Activated CD4-positive, alpha-beta T cell treated with anti-CD3 and anti-CD28 coated beads, Interleukin-2, amount 50 U/mL, for 24 hours (primary cell): ENCODE results near the gene FAM83C.
"Not testable (repeated sequence)": the region's sequence is repeated elsewhere in the genome, so short reads cannot be mapped to it uniquely, and the experiment has no call there.

Experiments used
- DNase-seq, 2 donors: peaks; one replicate each; pipeline ENCODE4 v3.0.0-alpha.2; 2020; ENCODE audit warnings: low read depth in 1 of 2, low spot score in 1 of 2

FAM83C gene

DNA sequence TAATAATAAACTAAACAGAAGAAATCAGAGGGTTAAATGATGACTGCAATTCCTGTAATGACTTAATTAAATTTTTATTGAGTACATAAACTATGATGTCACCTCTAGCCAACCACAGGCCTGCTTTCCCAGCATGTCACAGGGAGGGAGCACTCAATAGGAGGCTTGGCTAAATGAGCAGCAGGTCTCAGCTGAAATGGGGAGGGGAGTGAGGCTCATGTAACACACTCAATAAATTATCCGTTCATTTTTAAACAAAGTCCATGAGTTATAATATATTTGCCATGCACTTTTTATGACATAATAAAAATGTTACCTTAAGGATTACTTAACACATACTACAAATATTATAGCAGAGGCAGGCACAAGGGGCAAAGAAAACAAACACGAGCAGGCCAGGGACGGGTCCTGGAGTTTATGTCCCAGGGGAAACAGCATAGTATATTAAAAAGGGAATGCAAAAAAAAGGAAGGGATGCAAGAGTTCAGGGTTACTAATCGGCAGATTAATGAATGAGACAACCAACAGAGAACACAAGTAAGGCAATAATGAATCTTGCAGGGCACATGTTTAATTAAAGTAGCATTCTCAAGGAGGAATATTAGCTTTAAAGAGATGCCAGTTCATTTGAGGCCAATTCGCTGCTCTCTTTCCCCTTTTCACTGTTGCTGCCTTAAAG is 27.1 kb upstream of the FAM83C start:
- no peak for DNase-seq

DNA sequence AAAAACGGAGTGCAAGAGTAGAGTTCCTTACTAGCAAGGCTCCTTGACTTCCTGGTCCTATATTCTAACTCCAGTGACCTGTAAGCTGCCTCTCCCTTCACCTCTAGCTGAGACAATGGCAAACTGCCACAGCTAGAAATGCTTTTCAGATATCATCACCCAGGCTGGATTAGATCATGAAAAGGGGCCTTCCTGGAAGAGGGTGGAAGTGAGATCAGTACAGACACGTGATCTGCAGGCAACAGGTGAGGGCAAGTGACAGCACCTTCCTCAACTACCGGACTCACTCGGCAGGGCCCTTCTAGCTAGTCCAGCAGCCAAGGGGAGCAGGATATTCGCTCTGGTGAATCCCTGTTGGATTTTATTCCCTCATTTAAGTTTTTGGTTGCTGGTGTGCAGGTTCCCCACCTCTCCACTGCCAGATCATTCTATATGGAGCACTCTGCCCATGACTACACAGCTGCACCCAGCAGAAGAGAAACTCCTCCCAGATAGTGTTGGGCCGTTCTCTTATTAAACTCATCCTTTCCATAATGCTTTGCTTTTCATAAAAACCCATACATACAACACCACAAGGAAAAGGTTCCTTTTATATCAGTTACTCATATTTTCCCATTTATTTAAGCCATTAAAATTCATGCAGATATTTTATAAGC is 26.4 kb upstream of the FAM83C start:
- DNase-seq = no peak

DNA sequence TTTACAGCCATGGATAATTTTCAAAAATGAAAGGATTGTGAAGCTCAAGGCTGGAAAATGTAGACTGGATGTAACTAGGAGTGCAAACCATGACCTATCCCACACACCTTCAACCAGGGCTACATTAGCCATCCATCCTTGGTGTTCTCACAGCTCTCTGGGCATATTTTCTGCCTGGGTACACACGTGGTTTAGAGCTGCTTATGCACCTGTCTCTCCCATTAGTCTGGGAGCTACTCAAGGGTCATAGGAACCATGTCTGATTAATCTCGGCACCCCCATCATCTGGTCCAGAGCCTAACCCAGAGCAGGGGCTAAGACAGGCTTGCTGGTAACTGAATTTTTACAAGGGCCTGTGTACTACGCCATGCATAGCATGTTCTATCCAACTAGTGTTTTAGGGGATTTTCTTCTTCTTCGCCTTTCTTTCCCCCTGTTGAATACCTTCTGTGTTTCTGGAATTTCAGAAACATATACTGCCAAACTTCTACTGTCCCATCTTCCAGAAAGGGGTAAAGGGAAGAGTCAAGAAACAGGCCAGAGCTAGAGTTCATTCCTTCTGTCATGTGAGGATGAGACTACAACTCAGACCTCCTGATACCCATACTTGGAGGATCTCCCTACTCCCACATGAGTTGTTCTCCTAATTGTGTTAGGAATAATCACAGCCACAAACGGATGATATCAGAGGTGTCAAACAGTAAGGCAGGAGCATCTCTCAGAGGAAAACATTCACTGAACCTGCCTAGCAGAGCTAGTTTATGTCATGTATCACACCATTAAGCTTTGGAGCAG is 25.4 kb upstream of the FAM83C start:
- DNase-seq = no peak

DNA sequence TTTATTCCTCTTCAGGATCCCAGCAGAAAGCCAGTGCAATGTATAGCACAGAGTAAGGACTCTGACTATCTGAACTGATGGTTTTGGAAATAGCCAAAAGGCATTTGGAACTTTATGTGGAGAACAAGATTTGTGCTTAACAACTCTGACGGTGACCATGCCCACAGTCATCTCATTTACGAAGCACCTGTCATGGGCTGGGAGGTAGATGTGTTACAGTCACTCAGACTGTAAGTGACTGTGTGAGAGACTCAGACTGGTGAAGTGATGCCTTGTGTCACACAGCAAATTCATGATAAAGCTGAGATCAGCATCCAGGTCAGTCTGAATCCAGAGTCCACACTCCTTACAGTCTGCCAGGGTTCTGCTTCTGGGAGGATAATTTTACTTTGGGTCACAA is 23.9 kb upstream of the FAM83C start:
- no peak for DNase-seq

DNA sequence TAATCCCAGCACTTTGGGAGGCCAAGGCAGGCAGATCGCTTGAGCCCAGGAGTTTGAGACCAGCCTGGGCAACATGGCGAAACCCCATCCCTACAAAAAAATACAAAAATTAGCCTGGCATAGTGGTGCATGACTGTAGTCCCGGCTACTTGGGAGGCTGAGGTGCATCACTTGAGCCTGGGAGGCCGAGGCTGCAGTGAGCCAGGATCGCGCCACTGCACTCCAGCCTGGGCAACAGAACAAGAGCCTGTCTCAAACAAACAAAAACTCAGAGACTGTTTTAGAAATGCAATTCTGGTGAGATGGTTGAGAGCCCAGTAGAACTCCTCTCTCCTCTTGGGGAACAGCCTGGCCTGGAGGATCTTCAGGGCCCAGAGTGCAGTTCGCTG is 23.4 kb upstream of the FAM83C start:
- DNase-seq = not testable (repeated sequence)

DNA sequence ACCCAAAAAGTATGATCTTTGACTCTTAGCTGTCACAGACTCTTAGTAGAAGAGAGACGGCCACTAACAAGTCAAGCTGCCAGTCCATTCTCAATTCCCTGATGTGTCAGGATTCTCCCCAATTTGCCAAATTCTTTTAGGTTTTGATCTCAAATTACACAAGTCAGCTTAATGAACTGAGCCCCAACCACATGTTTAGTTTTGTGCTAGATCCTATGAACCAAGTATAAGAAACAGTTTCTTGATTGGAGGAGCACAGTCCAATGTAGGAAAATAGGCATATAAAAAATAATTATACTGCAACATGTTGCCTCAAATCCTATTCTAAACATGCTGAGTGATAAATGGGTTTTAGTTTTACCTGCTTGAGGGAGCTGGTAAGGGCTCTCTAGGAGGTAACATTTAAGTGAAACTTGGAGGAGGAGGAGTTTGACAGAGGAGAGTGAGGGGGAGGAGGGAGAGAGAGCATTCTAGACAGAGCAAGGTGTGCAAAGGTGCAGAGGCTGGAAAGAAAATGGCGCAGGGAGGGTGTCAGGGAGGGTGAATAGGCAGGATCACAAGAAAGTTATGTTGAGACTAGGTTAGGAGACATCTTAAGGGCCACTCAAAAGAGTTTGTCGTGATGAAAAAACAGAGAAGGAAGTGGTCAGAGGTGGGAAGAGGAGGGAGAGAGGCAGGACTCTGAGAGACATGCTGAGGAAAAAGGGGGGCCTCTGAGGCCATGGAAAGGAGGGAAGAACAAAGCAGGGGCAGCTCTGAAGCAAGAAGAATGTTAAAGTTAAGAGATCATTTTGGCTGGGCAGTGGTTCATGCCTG is 22.8 kb upstream of the FAM83C start:
- DNase-seq = no peak

DNA sequence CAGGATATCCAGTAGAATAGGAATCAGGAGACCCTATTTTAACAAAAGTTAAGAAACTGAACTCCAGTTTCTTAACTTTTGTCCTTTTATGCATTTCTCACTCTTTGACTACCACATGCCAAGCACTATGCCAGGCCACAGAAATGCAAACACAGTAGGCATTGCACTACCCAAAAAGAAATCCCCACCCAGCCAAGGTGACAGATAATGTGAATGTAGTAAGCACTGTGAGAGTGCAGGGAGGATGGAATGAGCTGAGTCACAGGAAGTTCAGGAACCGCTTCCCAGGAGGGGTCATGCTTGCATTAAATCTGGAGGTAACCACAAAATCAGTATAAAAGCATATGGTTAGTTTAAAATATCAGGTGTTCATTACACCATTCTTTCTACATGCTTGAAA is 20.1 kb upstream of the FAM83C start:
- DNase-seq = no peak

DNA sequence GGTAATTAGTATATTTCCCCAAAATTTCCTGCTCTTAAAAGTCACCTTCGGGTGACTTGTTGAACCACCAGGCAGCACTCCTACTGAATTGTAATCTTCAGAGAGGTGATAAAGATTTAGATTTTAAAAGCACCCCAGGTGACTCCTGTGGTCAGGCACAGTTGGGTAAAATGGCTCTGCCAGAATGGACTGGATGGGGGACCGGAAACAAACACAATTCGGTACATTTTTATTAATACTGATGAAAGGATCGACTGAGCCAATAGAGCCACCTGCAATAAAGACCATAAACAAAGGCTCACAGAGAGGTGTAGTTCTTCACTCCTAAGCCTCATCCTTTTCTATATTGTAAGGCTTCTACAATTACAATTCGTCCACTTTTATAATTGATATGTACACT is 19.6 kb upstream of the FAM83C start:
- DNase-seq = no peak

DNA sequence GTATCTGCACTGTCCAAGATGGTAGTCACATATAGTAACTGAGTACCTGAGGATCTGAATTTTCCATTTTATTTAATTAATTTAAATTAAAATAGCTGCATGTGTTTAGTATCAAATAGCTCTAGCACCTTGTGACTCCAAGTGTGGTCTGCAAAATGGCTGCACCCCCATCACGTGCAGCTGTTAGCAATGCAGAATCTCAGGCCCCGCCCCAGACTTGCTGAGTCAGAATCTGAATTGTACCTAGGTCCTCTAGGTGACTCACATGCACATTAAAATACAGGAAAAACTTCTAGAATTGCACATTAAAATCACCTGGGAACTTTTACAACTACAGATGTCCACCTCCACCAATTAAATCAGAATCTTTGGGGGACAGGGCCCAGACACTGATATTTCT is 19.2 kb upstream of the FAM83C start:
- peak; percentile 21 to 52 for DNase-seq

DNA sequence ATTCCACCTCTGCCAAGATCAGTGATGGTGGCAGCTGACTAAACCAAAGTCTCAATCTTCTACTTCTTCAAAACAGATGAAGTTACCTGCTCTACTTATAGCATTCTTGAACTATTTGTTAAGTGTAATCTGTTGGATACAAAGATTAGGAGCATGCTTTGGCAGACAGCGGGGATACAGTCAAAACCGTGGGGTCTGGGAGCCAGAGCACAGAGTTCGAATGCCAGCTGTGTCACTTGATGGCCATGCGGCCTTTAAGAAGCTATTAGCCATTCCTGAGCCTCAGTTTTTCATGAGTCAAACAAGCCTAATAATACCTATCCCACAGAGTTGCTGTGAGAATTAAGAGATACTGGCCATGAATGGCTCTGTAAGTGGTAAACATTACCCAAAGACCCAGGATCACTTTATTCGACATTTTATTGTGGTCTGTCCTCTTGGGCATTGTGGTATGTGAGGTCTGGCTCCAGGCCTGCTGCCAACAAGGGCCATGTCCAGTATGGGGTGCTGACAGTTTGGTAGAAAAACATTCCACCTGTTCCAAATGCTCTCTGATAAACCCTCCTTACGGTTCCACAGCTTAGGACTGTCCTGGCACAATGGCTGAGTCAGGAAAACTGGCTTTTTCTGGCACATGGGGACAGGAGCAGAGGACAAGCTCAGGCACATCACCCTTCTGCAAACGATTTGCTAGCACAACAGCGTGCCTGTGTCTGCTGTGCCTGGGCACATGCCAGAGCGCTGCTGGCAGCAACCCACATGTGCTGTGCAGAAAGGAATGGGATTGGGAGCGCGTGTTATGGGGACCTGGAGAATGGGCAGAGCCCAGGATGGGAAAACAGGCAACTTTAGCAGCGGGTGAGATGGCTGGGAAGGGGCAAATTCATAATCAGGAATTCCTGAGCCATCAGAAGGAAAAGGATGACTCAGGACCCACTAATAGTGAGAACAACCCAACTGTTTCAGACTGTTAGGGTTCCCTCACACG is 15.7 kb upstream of the FAM83C start:
- no peak for DNase-seq

DNA sequence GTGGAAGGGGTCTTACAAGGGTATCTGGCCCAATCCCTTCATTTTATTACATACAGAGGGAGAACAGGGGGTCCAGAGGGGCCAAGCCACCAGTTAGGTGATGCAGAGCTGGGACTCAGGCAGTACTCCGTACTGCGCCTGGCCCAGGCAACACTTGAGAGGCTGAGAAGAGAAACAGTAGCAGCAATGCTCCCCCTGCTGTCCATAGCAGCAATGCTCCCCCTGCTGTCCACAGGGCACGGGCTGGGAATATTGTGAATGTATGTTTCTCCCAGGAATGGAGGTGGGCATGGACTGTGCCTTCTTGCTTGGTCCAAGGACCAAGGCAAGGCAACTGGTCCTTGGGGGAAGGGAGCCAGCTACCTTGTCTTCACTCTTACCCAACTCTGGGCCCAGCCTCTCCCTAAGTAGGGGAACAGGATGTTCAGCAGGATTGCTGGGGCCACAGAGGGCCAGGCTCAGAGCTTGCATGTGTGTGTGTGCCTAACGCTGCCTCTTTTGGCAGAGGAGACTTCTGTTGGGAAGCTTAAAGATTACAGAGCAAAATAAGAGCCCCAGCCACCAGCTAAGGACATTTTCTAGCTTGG is 14.8 kb upstream of the FAM83C start:
- DNase-seq = no peak

DNA sequence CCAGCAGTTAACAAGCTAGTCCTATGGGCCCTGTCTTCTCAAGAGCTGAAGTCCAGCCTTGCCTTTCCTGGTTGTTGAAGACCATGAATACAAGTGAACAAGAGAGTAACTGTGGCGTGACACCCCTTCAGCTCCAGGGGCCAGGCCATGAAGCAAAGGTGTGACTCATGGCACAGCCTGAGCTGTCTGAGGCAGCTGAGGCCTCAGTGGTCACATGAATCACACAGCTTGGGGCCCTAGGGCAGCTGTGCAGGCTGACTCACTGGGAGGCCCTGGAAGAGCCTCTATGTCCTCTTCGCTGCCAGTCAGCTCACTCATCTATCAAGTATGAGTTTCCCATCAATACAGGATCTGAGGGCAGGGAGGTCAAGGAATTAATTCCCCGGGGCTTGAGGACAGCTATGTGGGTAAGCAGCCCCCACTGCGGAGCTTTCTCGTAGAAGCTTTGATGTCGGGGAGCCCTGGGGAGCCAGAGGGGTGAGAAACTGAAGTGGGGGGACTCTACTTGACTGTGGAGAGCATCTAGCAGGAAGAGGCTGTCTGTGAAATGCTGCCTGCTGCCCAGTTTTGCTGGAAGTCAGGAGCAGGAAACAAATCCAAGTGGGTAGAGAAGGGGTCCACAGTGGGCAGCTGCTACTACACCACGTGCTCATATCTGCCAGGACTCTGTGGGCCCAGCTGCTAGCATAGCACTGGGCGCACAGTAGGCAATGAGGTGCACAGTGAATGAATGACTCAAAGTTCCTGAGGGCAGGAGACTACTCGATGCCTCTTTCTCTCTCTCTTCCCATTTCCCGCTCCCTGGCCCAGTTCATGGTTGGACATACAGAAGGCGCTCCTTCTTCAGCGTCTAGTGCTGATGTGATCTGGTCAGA is 13.7 kb upstream of the FAM83C start:
- peak; percentile 35 to 80 for DNase-seq

DNA sequence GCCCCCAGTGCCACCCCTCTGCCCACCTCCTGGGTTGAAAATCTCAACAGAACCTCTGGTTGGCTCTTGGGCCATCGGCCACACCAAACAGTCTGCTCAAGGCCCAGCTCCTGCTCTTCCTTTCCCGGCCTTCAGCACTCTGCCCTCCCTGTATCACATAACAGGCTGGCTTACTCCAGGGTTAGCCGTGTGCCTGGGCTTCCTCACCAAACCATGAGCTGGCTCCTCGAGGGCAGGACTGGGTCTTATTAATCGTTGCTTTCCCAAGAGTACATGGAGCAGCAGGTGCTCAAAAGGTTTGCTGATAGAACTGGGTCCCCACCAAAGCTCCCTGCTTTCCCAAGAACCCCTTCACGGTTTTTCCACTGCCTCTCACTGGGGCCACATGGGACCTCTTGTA is 12.7 kb upstream of the FAM83C start:
- DNase-seq = no peak

DNA sequence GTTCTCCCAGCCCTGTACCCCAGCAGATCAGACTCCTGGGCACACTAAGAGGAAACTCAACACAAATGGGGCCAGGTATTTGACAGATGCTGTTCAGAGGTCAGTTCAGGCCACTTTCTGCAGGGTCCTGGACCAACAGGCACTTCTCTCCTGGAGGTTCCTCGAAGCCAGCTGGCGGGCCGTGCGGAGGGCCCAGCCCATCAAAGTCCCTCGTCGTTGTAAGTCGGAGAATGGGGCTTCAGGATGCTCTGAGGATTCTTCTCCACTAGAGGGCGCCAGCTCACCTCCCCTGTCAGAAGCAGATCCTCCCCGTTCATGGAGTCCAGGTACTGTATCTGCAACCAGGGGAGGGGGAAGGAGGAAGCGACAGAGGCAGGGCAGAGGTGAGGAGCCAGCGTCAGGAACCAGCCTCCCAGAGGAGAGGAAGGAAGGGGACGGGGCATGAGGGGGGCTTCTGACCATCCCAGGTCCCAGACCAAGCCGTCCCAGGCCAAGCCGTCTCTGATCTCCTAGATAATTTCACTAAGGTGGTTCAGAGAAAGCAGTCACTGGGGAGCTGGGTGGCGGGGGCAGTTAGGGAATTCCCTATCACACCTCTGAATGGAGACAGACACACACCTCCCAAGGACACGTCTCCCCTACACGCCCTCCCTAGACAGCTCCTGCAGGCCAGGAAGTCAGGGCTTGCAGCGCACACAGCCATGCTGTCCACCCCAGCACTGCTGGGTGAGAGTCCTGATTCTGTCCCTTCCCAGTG is 11.7 kb upstream of the FAM83C start:
- DNase-seq = peak; percentile 70 to 85

DNA sequence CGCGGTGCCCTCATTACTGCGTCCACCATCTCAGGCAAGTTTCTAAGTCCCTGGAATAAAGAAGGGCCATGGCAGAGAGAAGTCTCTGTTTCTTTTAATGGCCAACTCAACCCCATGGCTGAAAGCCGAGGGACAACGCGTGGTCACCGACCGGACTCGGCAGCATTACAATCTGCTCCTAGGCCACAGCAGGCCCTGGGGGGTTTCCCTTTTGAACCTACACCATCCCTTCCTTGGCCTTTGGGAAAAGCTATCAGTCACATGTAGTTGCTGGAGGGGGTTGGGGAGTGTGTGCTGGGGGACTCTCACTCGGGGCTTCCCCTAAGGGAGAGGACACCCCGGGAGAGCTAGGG is 11.1 kb upstream of the FAM83C start:
- DNase-seq = no peak

DNA sequence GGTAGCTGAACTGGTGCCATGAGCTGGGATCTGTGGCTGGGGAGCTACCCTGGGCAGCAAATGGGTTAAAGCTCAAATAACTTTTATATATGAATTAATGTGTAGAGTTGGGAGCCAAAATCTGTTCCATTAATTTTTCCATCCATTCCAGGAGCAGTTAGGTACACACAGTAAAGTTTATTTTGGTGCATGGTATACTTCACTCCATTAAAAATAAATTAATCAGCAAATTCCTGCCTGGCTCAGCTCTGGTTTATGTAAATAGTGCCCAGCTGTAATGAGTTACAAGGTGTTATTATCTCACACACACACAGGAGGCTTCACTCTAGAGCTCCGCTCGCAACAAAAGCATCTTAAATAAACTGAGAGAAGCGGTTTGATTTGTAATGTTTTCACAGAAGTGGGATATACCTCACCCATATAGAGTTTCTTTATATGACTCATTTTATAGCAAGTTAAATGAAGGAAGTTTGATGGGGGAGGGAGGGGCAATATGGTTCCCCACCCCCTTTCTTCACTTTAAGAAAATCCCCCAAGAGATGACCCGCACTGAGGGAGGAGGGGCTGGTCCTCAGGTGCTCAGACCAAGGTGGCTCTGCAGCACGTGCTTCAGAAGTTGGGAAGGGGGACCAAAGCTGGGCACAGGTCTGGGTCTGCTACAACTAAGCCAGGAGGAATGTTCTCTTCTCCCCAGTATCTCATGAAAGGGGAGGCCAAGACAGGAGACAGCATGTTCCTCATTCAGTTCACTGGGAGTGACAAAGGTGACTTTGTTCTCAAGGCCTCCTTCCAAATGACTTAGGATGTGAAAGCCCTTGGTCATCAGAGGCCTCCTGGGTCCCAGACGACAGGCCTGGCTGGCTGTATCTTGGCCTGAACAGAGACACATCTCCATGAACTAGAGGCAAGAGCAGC is 10.5 kb upstream of the FAM83C start:
- no peak for DNase-seq

DNA sequence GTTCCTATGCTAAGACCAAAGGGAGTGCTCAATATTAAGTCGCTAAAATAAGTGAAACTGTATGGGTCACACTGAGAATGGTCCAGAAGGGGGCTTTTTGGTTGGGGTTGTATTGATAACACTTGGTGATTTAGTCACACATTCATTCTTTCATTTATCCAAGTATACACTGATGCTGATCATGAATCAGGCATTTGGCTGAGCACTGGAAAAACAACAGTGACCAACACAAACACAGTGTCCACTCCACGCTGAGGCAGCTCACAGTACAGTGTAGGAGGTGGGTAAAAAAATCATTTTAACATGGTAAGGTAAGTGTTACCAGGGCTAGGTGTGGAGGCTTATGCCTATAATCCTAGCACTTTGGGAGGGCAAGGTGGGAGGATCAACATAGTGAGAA is 9.2 kb upstream of the FAM83C start:
- DNase-seq = no peak
